Measurements from ENCODE around the gene DLL1. TPM values are rescaled to one million over a fixed set of nuclear protein-coding genes. Genes with fewer than 3 reads are reported as not detected.
"Not testable (repeated sequence)": the region's sequence is repeated elsewhere in the genome, so short reads cannot be mapped to it uniquely, and the experiment has no call there.

The DLL1 gene
- total RNA-seq, 1 experiment from 2014 or later: 0.84 TPM

- H4K20me1 ChIP-seq (ENCODE audit: low read length): no peaks in the 10 kb centered on the region
- no peak for TF ChIP-seq EZH2 (IDR thresholded peaks at IDR 0.05; ENCODE audit: low read length, unreplicated experiment)
- TF ChIP-seq CTCF (conservative IDR thresholded peaks at IDR 0.05; ENCODE audit: low read depth, low read length): no peak
- TF ChIP-seq EZH2phosphoT487 (IDR thresholded peaks at IDR 0.05; ENCODE audit: borderline replicate concordance, low read length): no peak
- no peaks in the 10 kb centered on the region for H3K9me3 ChIP-seq (ENCODE audit: low read length)
- H3K27ac ChIP-seq (ENCODE audit: low read length): no peak overlapping the region
- intact Hi-C loops (cut with micrococcal nuclease): no loop called here
- H3F3A ChIP-seq (ENCODE audit: low read length, unreplicated experiment): no peaks in the 10 kb centered on the region
- ChIA-PET CTCF (no interaction called here), POLR2A (ENCODE audit: unreplicated experiment) (no interaction called here)
- DNase-seq (no peak), ATAC-seq (no peak)
- H3K4me1 ChIP-seq (ENCODE audit: insufficient read depth, low read length): peaks cover 10% of the 10 kb centered on the region
- H3K9ac ChIP-seq (ENCODE audit: low read length): no peak overlapping the region
- no peaks in the 10 kb centered on the region for H3K9me2 ChIP-seq (replicated peaks; ENCODE audit: low read length)
- H3K79me2 ChIP-seq (ENCODE audit: low read length): no peaks in the 10 kb centered on the region
- H2AFZ ChIP-seq (ENCODE audit: low read length): no peak overlapping the region
- no peaks in the 10 kb centered on the region for H3K36me3 ChIP-seq (ENCODE audit: low read depth, low read length)
- H3K4me3 ChIP-seq (ENCODE audit: low read length): no peak overlapping the region
- no peak overlapping the region for H3K4me2 ChIP-seq (ENCODE audit: low read length)
- no peaks in the 10 kb centered on the region for H3K27me3 ChIP-seq (ENCODE audit: low read length)
- BruUV-seq (replicated peaks): no TSS peak
These were observed 23.2 kb downstream of the DLL1 start for GRCh38 chr6:170267688-170268087.

GRCh38 chr6:170266061-170266825, 24.6 kb downstream of the DLL1 start:
- ChIA-PET POLR2A (ENCODE audit: unreplicated experiment) (no interaction called here), CTCF (interaction anchor here (1.0 kb wide), 1 partner anchor 26 kb away, joined by 3 read pairs; no protein-coding TSS in a partner anchor)
- peak; percentile 14 for DNase-seq
- intact Hi-C loops (cut with micrococcal nuclease): no loop called here
- Histone ChIP-seq H2AFZ (ENCODE audit: low read length) (peak overlapping the region; percentile 81), H3K9me2 (replicated peaks; ENCODE audit: low read length) (no peaks in the 10 kb centered on the region), H3K9me3 (ENCODE audit: low read length) (no peaks in the 10 kb centered on the region), H3K9ac (ENCODE audit: low read length) (no peak overlapping the region), H3K79me2 (ENCODE audit: low read length) (no peaks in the 10 kb centered on the region), H3K4me3 (ENCODE audit: low read length) (peak overlapping the region; percentile 51; the same call in 1 of the 2 replicates), H3K4me2 (ENCODE audit: low read length) (peak overlapping the region; percentile 85), H3K27me3 (ENCODE audit: low read length) (no peaks in the 10 kb centered on the region), H4K20me1 (ENCODE audit: low read length) (no peaks in the 10 kb centered on the region), H3K27ac (ENCODE audit: low read length) (no peak overlapping the region), H3K36me3 (ENCODE audit: low read depth, low read length) (no peaks in the 10 kb centered on the region), H3K4me1 (ENCODE audit: insufficient read depth, low read length) (peaks cover 10% of the 10 kb centered on the region), H3F3A (ENCODE audit: low read length, unreplicated experiment) (no peaks in the 10 kb centered on the region)
- ATAC-seq: peak; percentile 24
- no peak for TF ChIP-seq CTCF (conservative IDR thresholded peaks at IDR 0.05; ENCODE audit: low read depth, low read length)
- TF ChIP-seq EZH2 (IDR thresholded peaks at IDR 0.05; ENCODE audit: low read length, unreplicated experiment): no peak
- TF ChIP-seq EZH2phosphoT487 (IDR thresholded peaks at IDR 0.05; ENCODE audit: borderline replicate concordance, low read length): no peak
- no TSS peak for BruUV-seq (replicated peaks)

DNA sequence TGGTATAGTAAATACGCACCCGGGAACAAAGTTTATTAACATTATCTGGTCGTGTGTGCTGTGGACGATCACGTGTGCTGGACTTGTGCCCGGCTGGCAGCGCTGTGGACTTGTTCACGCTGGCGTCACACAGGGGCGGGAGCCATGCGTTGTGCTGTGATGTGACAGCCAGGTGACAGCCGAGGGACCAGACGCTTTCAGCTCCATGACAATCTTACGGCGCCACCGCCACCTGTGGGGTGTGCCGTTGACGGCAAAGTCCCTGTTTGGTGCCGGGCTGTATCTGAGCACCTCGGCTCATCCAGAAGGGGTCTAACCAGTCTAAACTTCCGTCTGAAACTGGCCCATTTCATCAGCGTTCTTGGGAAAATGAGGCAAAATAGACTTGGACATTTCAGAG, 25.2 kb downstream of the DLL1 start:
- no peaks in the 10 kb centered on the region for H3K79me2 ChIP-seq (ENCODE audit: low read length)
- no peaks in the 10 kb centered on the region for H3K27me3 ChIP-seq (ENCODE audit: low read length)
- no peaks in the 10 kb centered on the region for H4K20me1 ChIP-seq (ENCODE audit: low read length)
- no peak overlapping the region for H3K9ac ChIP-seq (ENCODE audit: low read length)
- intact Hi-C loops (cut with micrococcal nuclease): no loop called here
- ATAC-seq (peak; percentile 66), DNase-seq (peak; percentile 7)
- TF ChIP-seq CTCF (conservative IDR thresholded peaks at IDR 0.05; ENCODE audit: low read depth, low read length): no peak
- no peak for TF ChIP-seq EZH2phosphoT487 (IDR thresholded peaks at IDR 0.05; ENCODE audit: borderline replicate concordance, low read length)
- TF ChIP-seq EZH2 (IDR thresholded peaks at IDR 0.05; ENCODE audit: low read length, unreplicated experiment): no peak
- no peak overlapping the region for H3K27ac ChIP-seq (ENCODE audit: low read length)
- peak overlapping the region; percentile 81 for H2AFZ ChIP-seq (ENCODE audit: low read length)
- H3K9me3 ChIP-seq (ENCODE audit: low read length): no peaks in the 10 kb centered on the region
- no peaks in the 10 kb centered on the region for H3F3A ChIP-seq (ENCODE audit: low read length, unreplicated experiment)
- H3K36me3 ChIP-seq (ENCODE audit: low read depth, low read length): no peaks in the 10 kb centered on the region
- CTCF ChIA-PET: interaction anchor here (1.0 kb wide), 1 partner anchor 26 kb away, joined by 3 read pairs; no protein-coding TSS in a partner anchor
- POLR2A ChIA-PET (ENCODE audit: unreplicated experiment): no interaction called here
- peak overlapping the region; percentile 51; the same call in 1 of the 2 replicates for H3K4me3 ChIP-seq (ENCODE audit: low read length)
- peak overlapping the region; percentile 85 for H3K4me2 ChIP-seq (ENCODE audit: low read length)
- peaks cover 10% of the 10 kb centered on the region for H3K4me1 ChIP-seq (ENCODE audit: insufficient read depth, low read length)
- H3K9me2 ChIP-seq (replicated peaks; ENCODE audit: low read length): no peaks in the 10 kb centered on the region
- no TSS peak for BruUV-seq (replicated peaks)

GRCh38 chr6:170264644-170265043, 26.2 kb downstream of the DLL1 start:
- CTCF ChIA-PET; POLR2A ChIA-PET (ENCODE audit: unreplicated experiment); H2AFZ ChIP-seq (ENCODE audit: low read length); BruUV-seq (replicated peaks); H3K27ac ChIP-seq (ENCODE audit: low read length); H3K4me2 ChIP-seq (ENCODE audit: low read length); H3K4me1 ChIP-seq (ENCODE audit: insufficient read depth, low read length); DNase-seq; H3K4me3 ChIP-seq (ENCODE audit: low read length); intact Hi-C loops (cut with micrococcal nuclease); H3K79me2 ChIP-seq (ENCODE audit: low read length); H3K27me3 ChIP-seq (ENCODE audit: low read length); H3K9me3 ChIP-seq (ENCODE audit: low read length); H3K9ac ChIP-seq (ENCODE audit: low read length); H4K20me1 ChIP-seq (ENCODE audit: low read length); ATAC-seq; H3K36me3 ChIP-seq (ENCODE audit: low read depth, low read length); H3F3A ChIP-seq (ENCODE audit: low read length, unreplicated experiment); H3K9me2 ChIP-seq (replicated peaks; ENCODE audit: low read length): not testable (repeated sequence)
